OCI-LY1 (cell line): Measurements from ENCODE around the gene RASAL2.
"Not testable (repeated sequence)": the region's sequence is repeated elsewhere in the genome, so short reads cannot be mapped to it uniquely, and the experiment has no call there.

Source experiments
- H2AFZ ChIP-seq: fragments of 200-600 bp; sonication (generic), shearing (Covaris generic); 2 replicates; pipeline ENCODE4 v1.6.0; 2014; ENCODE audit warnings: antibody characterized with exemption, mild to moderate bottlenecking, low read length
- H3F3A ChIP-seq: fragments of 200-600 bp; sonication (generic), shearing (Covaris generic); 2 replicates; pipeline ENCODE4 v1.6.0; 2014; ENCODE audit warnings: mild to moderate bottlenecking, antibody characterized with exemption, low read length, moderate library complexity; ENCODE audit not compliant: insufficient read depth
- H3K27ac ChIP-seq: fragments of 200-600 bp; sonication (generic); 2 replicates; pipeline ENCODE4 v1.5.1; 2014; ENCODE audit warnings: low read length, mixed run types, mild to moderate bottlenecking, low read depth; ENCODE audit not compliant: poor library complexity, severe bottlenecking
- H3K27me3 ChIP-seq: fragments of 200-600 bp; sonication (generic); 2 replicates; pipeline ENCODE4 v1.6.0; 2014; ENCODE audit warnings: antibody characterized with exemption, mild to moderate bottlenecking, low read length, moderate library complexity; ENCODE audit not compliant: insufficient read depth
- H3K36me3 ChIP-seq: fragments of 200-600 bp; sonication (generic); 2 replicates; pipeline ENCODE4 v1.6.1; 2014; ENCODE audit warnings: mild to moderate bottlenecking, antibody characterized with exemption, low read length, moderate library complexity, mixed read lengths; ENCODE audit not compliant: insufficient read depth
- H3K4me1 ChIP-seq: fragments of 200-600 bp; sonication (generic); 2 replicates; pipeline ENCODE4 v1.5.1; 2014; ENCODE audit warnings: mild to moderate bottlenecking, low read length, moderate library complexity; ENCODE audit not compliant: insufficient read depth, severe bottlenecking
- H3K4me2 ChIP-seq: fragments of 200-600 bp; sonication (generic), shearing (Covaris generic); 2 replicates; pipeline ENCODE4 v1.6.1; 2014; ENCODE audit warnings: low read length
- H3K4me3 ChIP-seq: fragments of 200-600 bp; sonication (generic); 2 replicates; pipeline ENCODE4 v1.5.1; 2014; ENCODE audit warnings: low read length, low read depth, mild to moderate bottlenecking, mixed read lengths; ENCODE audit not compliant: poor library complexity, severe bottlenecking
- H3K79me2 ChIP-seq: fragments of 200-600 bp; shearing (Covaris generic); 2 replicates; pipeline ENCODE4 v1.6.1; 2016; ENCODE audit warnings: mixed run types, low read length, mixed read lengths; ENCODE audit not compliant: insufficient read depth
- H3K9ac ChIP-seq: fragments of 200-600 bp; sonication (generic), shearing (Covaris generic); 2 replicates; pipeline ENCODE4 v1.6.1; 2014; ENCODE audit warnings: mild to moderate bottlenecking, low read length, mixed read lengths
- H3K9me2 ChIP-seq: fragments of 200-600 bp; sonication (generic), shearing (Covaris generic); 2 replicates; pipeline ENCODE4 v1.6.1; 2014; ENCODE audit warnings: low read depth, mild to moderate bottlenecking, low read length, mixed read lengths
- H3K9me3 ChIP-seq: fragments of 200-600 bp; shearing (Covaris generic); 2 replicates; pipeline ENCODE4 v1.6.1; 2014; ENCODE audit warnings: low read length, mixed read lengths
- H4K20me1 ChIP-seq: fragments of 200-600 bp; sonication (generic), shearing (Covaris generic); 2 replicates; pipeline ENCODE4 v1.6.0; 2016; ENCODE audit warnings: mild to moderate bottlenecking, low read length; ENCODE audit not compliant: insufficient read depth
- EZH2 ChIP-seq: fragments of 200-600 bp; sonication (generic), shearing (Covaris generic); IDR thresholded peaks from 2 replicates; pipeline ENCODE4 v1.8.0; 2017; ENCODE audit warnings: borderline replicate concordance, mixed run types, mild to moderate bottlenecking, antibody characterized with exemption, low read length, moderate library complexity, mixed read lengths
- TF ChIP-seq, protein P1 (sequence below): fragments of 200-600 bp; sonication (generic), shearing (Covaris generic); IDR thresholded peaks from 2 replicates; pipeline ENCODE4 v1.5.1; 2017; ENCODE audit warnings: mild to moderate bottlenecking, antibody characterized with exemption, low read length, moderate library complexity, mixed read lengths

RASAL2 gene

DNA sequence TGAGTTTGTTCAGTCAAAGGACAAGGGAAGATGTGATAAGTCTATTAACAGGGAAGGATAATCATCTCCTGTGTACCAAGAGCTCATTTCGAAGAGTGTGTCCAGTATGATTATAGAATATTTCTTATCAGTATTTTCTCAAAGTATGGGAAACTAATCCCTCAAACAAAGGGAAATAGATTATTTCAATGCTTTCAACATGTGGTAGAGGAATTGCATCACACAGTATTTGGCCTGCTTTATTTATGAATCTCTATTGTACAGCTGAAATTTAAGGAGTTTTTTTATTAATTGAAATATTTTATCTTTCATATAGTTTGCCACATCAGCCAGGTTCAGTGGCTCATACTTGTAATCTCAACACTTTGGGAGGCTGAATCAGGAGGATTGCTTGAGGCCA lies 251.9 kb downstream of the RASAL2 start:
- H3K4me2 ChIP-seq: no peak overlapping the region
- H2AFZ ChIP-seq: no peak overlapping the region
- H4K20me1 ChIP-seq: no peaks in the 10 kb centered on the region
- H3K27ac ChIP-seq: no peak overlapping the region
- no peaks in the 10 kb centered on the region for H3K79me2 ChIP-seq
- H3K36me3 ChIP-seq: no peaks in the 10 kb centered on the region
- H3K27me3 ChIP-seq: no peaks in the 10 kb centered on the region
- no peak overlapping the region for H3K9ac ChIP-seq
- no peaks in the 10 kb centered on the region for H3K9me3 ChIP-seq
- no peaks in the 10 kb centered on the region for H3K9me2 ChIP-seq
- H3K4me3 ChIP-seq: no peak overlapping the region
- H3K4me1 ChIP-seq: no peaks in the 10 kb centered on the region
- no peaks in the 10 kb centered on the region for H3F3A ChIP-seq
- TF ChIP-seq, protein P1, sequence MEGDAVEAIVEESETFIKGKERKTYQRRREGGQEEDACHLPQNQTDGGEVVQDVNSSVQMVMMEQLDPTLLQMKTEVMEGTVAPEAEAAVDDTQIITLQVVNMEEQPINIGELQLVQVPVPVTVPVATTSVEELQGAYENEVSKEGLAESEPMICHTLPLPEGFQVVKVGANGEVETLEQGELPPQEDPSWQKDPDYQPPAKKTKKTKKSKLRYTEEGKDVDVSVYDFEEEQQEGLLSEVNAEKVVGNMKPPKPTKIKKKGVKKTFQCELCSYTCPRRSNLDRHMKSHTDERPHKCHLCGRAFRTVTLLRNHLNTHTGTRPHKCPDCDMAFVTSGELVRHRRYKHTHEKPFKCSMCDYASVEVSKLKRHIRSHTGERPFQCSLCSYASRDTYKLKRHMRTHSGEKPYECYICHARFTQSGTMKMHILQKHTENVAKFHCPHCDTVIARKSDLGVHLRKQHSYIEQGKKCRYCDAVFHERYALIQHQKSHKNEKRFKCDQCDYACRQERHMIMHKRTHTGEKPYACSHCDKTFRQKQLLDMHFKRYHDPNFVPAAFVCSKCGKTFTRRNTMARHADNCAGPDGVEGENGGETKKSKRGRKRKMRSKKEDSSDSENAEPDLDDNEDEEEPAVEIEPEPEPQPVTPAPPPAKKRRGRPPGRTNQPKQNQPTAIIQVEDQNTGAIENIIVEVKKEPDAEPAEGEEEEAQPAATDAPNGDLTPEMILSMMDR: no peak
- TF ChIP-seq EZH2: no peak

DNA sequence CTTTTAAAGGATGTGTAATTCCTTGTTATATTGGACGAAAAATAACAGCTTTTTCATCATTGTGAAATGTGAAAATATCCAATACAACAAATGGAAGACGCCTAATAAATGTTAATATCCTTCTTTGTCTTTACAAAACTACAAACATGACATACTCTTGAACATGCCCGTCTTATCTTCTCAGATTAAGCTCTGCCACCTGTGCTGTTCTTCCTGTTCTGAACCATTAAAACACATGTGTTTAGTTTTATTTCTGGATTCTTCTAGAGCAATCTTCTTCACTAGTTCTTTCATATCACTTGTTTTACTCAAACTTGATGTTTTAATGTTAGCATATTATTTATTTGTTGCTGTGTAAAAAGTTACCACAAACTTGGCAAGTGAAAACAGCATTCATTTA lies 255.9 kb downstream of the RASAL2 start:
- TF ChIP-seq, protein P1: no peak
- no peak for TF ChIP-seq EZH2
- Histone ChIP-seq H3K4me3 (no peak overlapping the region), H3K27ac (no peak overlapping the region), H2AFZ (no peak overlapping the region), H3F3A (no peaks in the 10 kb centered on the region), H4K20me1 (no peaks in the 10 kb centered on the region), H3K9me3 (no peaks in the 10 kb centered on the region), H3K27me3 (no peaks in the 10 kb centered on the region), H3K9ac (no peak overlapping the region), H3K36me3 (no peaks in the 10 kb centered on the region), H3K79me2 (no peaks in the 10 kb centered on the region), H3K9me2 (no peaks in the 10 kb centered on the region), H3K4me1 (no peaks in the 10 kb centered on the region), H3K4me2 (no peak overlapping the region)

DNA sequence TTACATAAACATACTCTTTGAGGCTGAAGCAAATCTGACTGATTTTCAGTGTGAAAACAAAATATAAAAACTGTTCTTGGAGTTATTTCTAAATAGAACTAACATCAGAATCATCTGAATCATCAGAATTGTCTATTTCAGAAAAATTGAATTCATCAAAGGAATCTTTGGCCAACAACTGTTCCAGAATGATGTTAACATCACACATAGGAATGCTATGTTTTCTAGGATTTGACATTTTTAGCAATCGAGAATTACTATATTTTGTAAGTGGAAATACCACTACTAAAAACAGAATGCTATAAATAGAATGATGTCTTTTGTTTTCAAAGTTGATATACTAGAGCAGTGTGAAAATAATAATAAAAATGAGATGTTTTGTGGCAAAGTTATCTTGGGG lies 258.0 kb downstream of the RASAL2 start:
- H3K9me2 ChIP-seq, H3F3A ChIP-seq, H2AFZ ChIP-seq, H4K20me1 ChIP-seq, H3K27ac ChIP-seq, H3K27me3 ChIP-seq, H3K4me2 ChIP-seq, H3K79me2 ChIP-seq, H3K9me3 ChIP-seq, H3K4me3 ChIP-seq, H3K36me3 ChIP-seq, H3K9ac ChIP-seq, H3K4me1 ChIP-seq: not testable (repeated sequence)

DNA sequence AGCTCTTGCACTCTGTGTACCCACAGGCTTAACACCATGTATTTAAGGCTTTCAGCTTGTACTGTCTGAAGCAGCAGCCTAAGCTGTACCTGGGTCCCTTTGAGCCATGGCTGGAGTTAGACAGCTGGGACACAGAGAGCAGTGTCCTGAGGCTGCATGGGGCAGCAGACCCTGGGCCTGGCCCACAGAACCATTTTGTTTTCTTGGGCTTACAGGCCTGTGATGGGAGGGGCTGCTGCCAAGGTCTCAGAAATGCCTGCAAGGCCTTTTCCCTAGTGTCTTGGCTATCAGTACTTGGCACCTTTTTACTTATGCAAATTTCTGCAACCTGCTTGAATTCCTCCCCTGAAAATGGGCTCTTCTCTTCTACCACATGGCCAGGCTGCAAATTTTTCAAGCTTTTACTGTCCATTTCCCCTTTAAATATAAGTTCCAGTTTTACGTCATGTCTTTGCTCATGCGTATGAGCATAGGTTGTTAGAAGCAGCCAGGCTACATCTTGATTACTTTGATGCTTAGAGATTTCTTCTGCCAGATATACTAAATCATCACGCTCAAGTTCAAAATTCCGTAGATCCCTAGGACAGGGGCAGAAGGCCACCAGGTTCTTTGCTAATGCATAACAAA lies 259.0 kb downstream of the RASAL2 start:
- H3K4me1 ChIP-seq: no peaks in the 10 kb centered on the region
- no peak overlapping the region for H2AFZ ChIP-seq
- H3K9me2 ChIP-seq: no peaks in the 10 kb centered on the region
- H3K4me3 ChIP-seq: no peak overlapping the region
- H3K27me3 ChIP-seq: no peaks in the 10 kb centered on the region
- no peaks in the 10 kb centered on the region for H4K20me1 ChIP-seq
- H3K79me2 ChIP-seq: no peaks in the 10 kb centered on the region
- H3K9me3 ChIP-seq: no peaks in the 10 kb centered on the region
- H3K27ac ChIP-seq: no peak overlapping the region
- no peaks in the 10 kb centered on the region for H3K36me3 ChIP-seq
- H3F3A ChIP-seq: no peaks in the 10 kb centered on the region
- H3K4me2 ChIP-seq: no peak overlapping the region
- TF ChIP-seq, protein P1: no peak
- no peak for TF ChIP-seq EZH2
- H3K9ac ChIP-seq: no peak overlapping the region
